ENCODE results near the gene GCA.

- TF ChIP-seq POLR2A (IDR thresholded peaks at IDR 0.05; ENCODE audit: low read length) (no peak), GATA1 (IDR thresholded peaks at IDR 0.05; ENCODE audit: low read depth, low read length) (no peak)
Measured at GRCh38 chr2:162400336-162400735, 56.4 kb downstream of the GCA start.
